ENCODE results near the gene FAM171A2. TPM values are rescaled to one million over a fixed set of nuclear protein-coding genes. Genes with fewer than 3 reads are reported as not detected.

Gene FAM171A2
- total RNA-seq, 1 donor from 2014 or later = 1.7 TPM

DNA sequence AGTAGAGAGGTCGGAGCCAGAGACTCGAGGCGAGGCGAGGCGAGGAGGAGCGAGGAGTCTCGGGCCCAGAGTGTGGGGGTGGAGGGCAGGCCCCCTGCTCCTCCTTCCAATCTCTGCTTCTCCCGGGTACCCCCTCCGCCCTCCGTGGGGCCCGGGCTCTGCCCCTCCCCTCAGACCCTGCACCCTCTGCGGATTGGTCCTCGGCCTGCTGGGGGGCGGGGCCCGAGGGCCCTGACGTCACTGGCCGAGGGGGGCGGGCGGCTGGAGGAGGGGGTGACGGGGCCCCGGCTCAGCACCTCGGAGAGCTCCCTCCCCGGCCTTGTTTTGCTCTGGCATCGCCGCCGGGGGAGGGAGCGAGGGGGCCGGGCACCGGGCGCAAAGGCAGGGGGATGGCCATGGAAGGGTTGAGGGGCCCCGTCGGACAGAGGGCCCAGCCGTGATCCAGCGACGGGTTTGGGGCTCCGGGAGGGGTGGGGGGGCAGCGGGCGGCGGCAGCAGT, 55.3 kb downstream of the FAM171A2 start, which contains the start of gene RUNDC3A:
RUNDC3A (plus strand) TSS at position 282 of the 499 bp plus-strand sequence. CDS start 232 bp downstream, outside the sequence.
- Histone ChIP-seq H3K36me3 (no peaks in the 10 kb centered on the region), H3K27ac (no peak within 1 kb of the TSS), H3K27me3 (no peaks in the 10 kb centered on the region), H3K4me1 (peaks cover 0 to 12% of the 10 kb centered on the region in 2 donors), H3K9me3 (no peaks in the 10 kb centered on the region), H3K4me3 (peak within 1 kb of the TSS; percentile 47 to 59)
- TF ChIP-seq, protein P1, sequence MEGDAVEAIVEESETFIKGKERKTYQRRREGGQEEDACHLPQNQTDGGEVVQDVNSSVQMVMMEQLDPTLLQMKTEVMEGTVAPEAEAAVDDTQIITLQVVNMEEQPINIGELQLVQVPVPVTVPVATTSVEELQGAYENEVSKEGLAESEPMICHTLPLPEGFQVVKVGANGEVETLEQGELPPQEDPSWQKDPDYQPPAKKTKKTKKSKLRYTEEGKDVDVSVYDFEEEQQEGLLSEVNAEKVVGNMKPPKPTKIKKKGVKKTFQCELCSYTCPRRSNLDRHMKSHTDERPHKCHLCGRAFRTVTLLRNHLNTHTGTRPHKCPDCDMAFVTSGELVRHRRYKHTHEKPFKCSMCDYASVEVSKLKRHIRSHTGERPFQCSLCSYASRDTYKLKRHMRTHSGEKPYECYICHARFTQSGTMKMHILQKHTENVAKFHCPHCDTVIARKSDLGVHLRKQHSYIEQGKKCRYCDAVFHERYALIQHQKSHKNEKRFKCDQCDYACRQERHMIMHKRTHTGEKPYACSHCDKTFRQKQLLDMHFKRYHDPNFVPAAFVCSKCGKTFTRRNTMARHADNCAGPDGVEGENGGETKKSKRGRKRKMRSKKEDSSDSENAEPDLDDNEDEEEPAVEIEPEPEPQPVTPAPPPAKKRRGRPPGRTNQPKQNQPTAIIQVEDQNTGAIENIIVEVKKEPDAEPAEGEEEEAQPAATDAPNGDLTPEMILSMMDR (IDR thresholded peaks at IDR 0.05) = no peak
- DNase-seq (ENCODE audit: low spot score in 2 of 2) = peak in 1 of 2 donors; percentile 82
- intact Hi-C loops (cut with DNase I) = no loop called here

DNA sequence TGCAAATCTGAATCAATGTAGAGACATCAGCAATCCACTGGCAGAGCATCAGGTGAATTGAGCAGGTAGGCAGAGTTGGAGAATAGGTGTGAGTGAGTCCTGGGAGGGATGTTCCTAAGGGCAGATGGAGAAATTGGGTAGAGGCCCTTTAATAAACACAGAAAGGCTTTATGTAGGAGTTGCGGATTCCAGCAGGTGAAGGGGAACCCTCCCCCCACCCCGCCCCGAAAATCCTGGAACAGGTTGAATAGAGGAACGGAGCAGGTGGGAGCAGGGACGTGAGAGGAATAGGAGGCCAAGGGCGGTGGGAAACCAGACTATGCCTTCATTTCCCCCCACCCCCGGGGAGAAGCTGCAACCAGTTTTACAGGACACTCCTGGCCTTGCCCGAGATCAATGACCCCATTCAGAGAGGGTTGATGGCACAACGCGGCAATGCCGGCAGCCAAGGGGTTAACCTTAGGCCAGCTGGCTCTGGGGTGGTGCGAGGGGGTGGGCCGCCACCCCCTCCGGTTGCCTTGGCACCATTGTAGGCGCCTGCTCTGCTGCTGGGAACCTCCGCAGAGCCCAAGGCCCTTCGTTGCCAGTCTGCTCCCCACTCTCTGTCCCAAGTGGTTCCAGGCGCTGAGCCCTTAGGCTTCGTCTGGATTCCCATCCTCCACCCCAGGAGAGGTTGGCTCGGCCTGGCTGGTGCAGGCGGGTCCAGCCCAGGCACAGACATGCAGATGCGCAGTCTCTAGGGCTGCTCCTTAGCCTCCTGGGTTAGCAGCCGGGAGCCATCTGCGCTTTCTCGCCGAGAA, 56.1 kb downstream of the FAM171A2 start:
- H3K27ac ChIP-seq = no peak overlapping the region
- intact Hi-C loops (cut with DNase I) = no loop called here
- no peak for DNase-seq (ENCODE audit: low spot score in 2 of 2)

DNA sequence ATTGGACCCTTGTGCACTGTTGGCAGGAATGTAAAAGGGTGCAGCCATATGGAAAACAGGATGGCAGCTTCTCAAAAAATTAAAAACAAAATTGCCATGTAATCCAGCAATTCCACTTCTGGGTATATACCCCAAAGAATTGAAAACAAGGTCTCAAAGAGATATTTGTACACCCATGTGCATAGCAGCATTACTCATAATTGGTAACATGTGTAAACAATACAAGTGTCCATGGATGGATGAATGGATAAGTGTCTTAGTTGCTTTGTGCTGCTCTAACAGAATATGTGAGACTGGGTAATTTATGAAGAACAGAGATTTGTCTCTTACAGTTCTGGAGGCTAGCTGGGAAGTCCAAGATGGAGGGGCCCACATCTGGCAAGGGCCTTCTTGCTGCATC, 59.0 kb downstream of the FAM171A2 start:
- DNase-seq (ENCODE audit: low spot score in 2 of 2) = no peak
- peaks cover 0 to 12% of the 10 kb centered on the region in 2 donors for H3K4me1 ChIP-seq
- TF ChIP-seq, protein P1 (IDR thresholded peaks at IDR 0.05) = no peak
- H3K27ac ChIP-seq = no peak overlapping the region
- no peaks in the 10 kb centered on the region for H3K36me3 ChIP-seq
- no peaks in the 10 kb centered on the region for H3K9me3 ChIP-seq
- intact Hi-C loops (cut with DNase I) = no loop called here
- H3K27me3 ChIP-seq = no peaks in the 10 kb centered on the region
- no peak overlapping the region for H3K4me3 ChIP-seq

More for the DNA sequence above, 56.1 kb downstream of the FAM171A2 start:
- Histone ChIP-seq H3K9me3 (no peaks in the 10 kb centered on the region), H3K4me3 (peak overlapping the region; percentile 47 to 59), H3K36me3 (no peaks in the 10 kb centered on the region), H3K4me1 (peaks cover 0 to 12% of the 10 kb centered on the region in 2 donors), H3K27me3 (no peaks in the 10 kb centered on the region)
- TF ChIP-seq, protein P1 (IDR thresholded peaks at IDR 0.05) = no peak

Other genes with a start within 250 kb of the FAM171A2 start
- 189 TPM for gene HDAC5, start 240.2 kb downstream of the FAM171A2 start, total RNA-seq
- gene HROB, start 221.9 kb downstream of the FAM171A2 start, total RNA-seq = not detected
- gene ASB16, start 193.1 kb downstream of the FAM171A2 start, total RNA-seq = not detected
- gene TMUB2, start 176.9 kb downstream of the FAM171A2 start, total RNA-seq = 27.9 TPM
- 62.8 TPM for gene ATXN7L3, start 164.0 kb downstream of the FAM171A2 start, total RNA-seq
- gene UBTF, start 144.2 kb downstream of the FAM171A2 start, total RNA-seq = 25.1 TPM
- 2.4 TPM for gene SLC4A1, start 95.7 kb downstream of the FAM171A2 start, total RNA-seq
- not detected for gene RUNDC3A, start 55.3 kb downstream of the FAM171A2 start, total RNA-seq
- gene SLC25A39, start 39.0 kb downstream of the FAM171A2 start, total RNA-seq = 182 TPM
- 430 TPM for gene GRN, start 18.6 kb downstream of the FAM171A2 start, total RNA-seq
- gene ITGA2B, start 25.8 kb upstream of the FAM171A2 start, total RNA-seq = not detected
- gene GPATCH8, start 139.6 kb upstream of the FAM171A2 start, total RNA-seq = 13.3 TPM
- gene FZD2, start 193.6 kb upstream of the FAM171A2 start, total RNA-seq = 32.7 TPM